Keratinocyte (primary cell): ENCODE measurements around the gene ARHGAP9. TPM values are rescaled to one million over a fixed set of nuclear protein-coding genes. Genes with fewer than 3 reads are reported as not detected.

Source experiments
- DNase-seq: peaks from one replicate; pipeline ENCODE4 v3.0.0-alpha.2; 2011; ENCODE audit warnings: low read depth, missing footprints, low spot score
- FAIRE-seq: peaks from 2 replicates; lab custom pipeline; 2011; peaks lifted over from hg19 to GRCh38; lab: Jason Lieb, UNC
- H2AFZ ChIP-seq: 2 replicates; pipeline ENCODE4 v1.6.0; 2012; ENCODE audit warnings: low read length, control low read depth, inconsistent platforms; ENCODE audit not compliant: control insufficient read depth
- H3K27ac ChIP-seq: 2 replicates; pipeline ENCODE4 v1.5.1; 2011; ENCODE audit warnings: low read length; ENCODE audit not compliant: control insufficient read depth, insufficient read depth
- H3K27me3 ChIP-seq: 3 replicates; pipeline ENCODE4 v1.6.0; 2011; ENCODE audit warnings: low read length; ENCODE audit not compliant: control insufficient read depth, insufficient read depth; ENCODE audit errors: extremely low read depth
- H3K36me3 ChIP-seq, 2 experiments: 2 replicates in 1 of 2; 3 replicates in 1 of 2; pipeline ENCODE4 v1.5.1; 2011; ENCODE audit warnings: low read length in 2 of 2, mild to moderate bottlenecking in 1 of 2; ENCODE audit not compliant: control insufficient read depth in 2 of 2, insufficient read depth in 2 of 2; ENCODE audit errors: extremely low read depth in 1 of 2
- H3K4me1 ChIP-seq: 3 replicates; pipeline ENCODE4 v1.5.1; 2011; ENCODE audit warnings: low read length; ENCODE audit not compliant: control insufficient read depth, insufficient read depth; ENCODE audit errors: extremely low read depth
- H3K4me2 ChIP-seq: 3 replicates; pipeline ENCODE4 v1.6.0; 2011; ENCODE audit warnings: low read depth, low read length; ENCODE audit not compliant: control insufficient read depth, insufficient read depth; ENCODE audit errors: extremely low read depth
- H3K4me3 ChIP-seq, 3 experiments: fragments of 200-600 bp in 1 of 3; sonication (generic) in 1 of 3; 2 replicates in 2 of 3; 3 replicates in 1 of 3; pipeline ENCODE4 v1.5.1; 2011 to 2016; ENCODE audit warnings: low read length in 3 of 3, mild to moderate bottlenecking in 3 of 3, control low read depth in 2 of 3, inconsistent platforms in 1 of 3, low read depth in 1 of 3, mixed read lengths in 1 of 3, mixed run types in 1 of 3, moderate library complexity in 1 of 3; ENCODE audit not compliant: control insufficient read depth in 2 of 3, insufficient read depth in 2 of 3; ENCODE audit errors: extremely low read depth in 1 of 3
- H3K79me2 ChIP-seq: 2 replicates; pipeline ENCODE4 v1.6.0; 2012; ENCODE audit warnings: low read length; ENCODE audit not compliant: control insufficient read depth, insufficient read depth
- H3K9ac ChIP-seq: 3 replicates; pipeline ENCODE4 v1.6.0; 2011; ENCODE audit warnings: low read length; ENCODE audit not compliant: control insufficient read depth, insufficient read depth; ENCODE audit errors: extremely low read depth
- H3K9me1 ChIP-seq: 3 replicates; pipeline ENCODE4 v1.6.0; 2011; ENCODE audit warnings: low read length; ENCODE audit not compliant: control insufficient read depth, insufficient read depth; ENCODE audit errors: extremely low read depth
- H3K9me3 ChIP-seq: 2 replicates; pipeline ENCODE4 v1.5.1; 2012; ENCODE audit warnings: low read depth, low read length; ENCODE audit not compliant: control insufficient read depth
- H4K20me1 ChIP-seq: 3 replicates; pipeline ENCODE4 v1.6.0; 2011; ENCODE audit warnings: low read length; ENCODE audit not compliant: control insufficient read depth, insufficient read depth; ENCODE audit errors: extremely low read depth
- EZH2 ChIP-seq: IDR thresholded peaks from one replicate; pipeline ENCODE4 v1.6.1; 2012; ENCODE audit warnings: inconsistent platforms, mild to moderate bottlenecking, low read length, moderate library complexity
- dilution Hi-C: fragments of 300-500 bp; cut with MboI; formaldehyde crosslinking; loops from one replicate; pipeline ENCODE4 v1.7.0; 2020; ENCODE audit warnings: low sequenced_read_pairs; ENCODE audit not compliant: extremely low pct_ligation_motif_present
- polyA plus RNA-seq, 5 experiments: library from polyadenylated mRNA; depleted of rRNA in 3 of 5; stranded (reverse) in 3 of 5; stranded (forward) in 1 of 5; unstranded in 1 of 5; fragments of >200 nt; gene quantifications; 1 replicate in 1 of 5; 2 replicates in 3 of 5; 3 replicates in 1 of 5; pipeline versions ENCODE4 v1.2.1 to v1.2.3, GENCODE V29; 2011 to 2012; ENCODE audit warnings: missing spikeins in 2 of 5, low read depth in 1 of 5, low replicate concordance in 1 of 5
- TF ChIP-seq, protein P1 (sequence below), 3 experiments: IDR thresholded peaks in 1 of 3; conservative IDR thresholded peaks in 1 of 3; optimal IDR thresholded peaks in 1 of 3; 2 replicates in 2 of 3; 3 replicates in 1 of 3; pipeline versions ENCODE3 to v1.5.1; 2011; ENCODE audit warnings: low read length in 3 of 3, mild to moderate bottlenecking in 3 of 3, moderate library complexity in 2 of 3, control low read depth in 1 of 3, inconsistent platforms in 1 of 3; ENCODE audit not compliant: insufficient read depth in 2 of 3; ENCODE audit errors: extremely low read depth in 1 of 3

ARHGAP9 gene
- polyA plus RNA-seq, 1 donor (not counting 4 experiments of a cell fraction or from before 2014, with no cell fraction given) = not detected

DNA sequence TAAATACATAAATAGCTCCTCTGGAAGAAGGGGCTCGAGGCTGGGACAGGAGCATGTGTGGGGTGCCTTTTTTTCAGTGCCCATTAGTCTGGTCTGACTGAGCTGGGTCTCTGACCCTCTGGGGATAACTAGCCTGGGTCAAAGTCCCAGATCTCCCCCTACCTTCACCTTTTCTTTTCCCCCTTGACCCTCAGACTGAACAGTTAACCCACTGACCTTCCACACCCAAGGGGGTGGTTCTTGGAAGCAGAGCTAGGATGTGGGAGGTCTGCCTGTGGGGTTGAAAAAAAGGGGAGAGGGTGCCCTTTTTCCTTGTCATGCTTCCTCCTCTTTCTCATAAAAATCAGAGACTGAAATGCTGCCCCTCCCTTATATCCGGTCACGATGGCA lies 21.0 kb downstream of the ARHGAP9 start:
- H4K20me1 ChIP-seq = no peaks in the 10 kb centered on the region
- H3K9ac ChIP-seq = peak overlapping the region; percentile 76
- H3K4me1 ChIP-seq = peaks cover 44% of the 10 kb centered on the region
- dilution Hi-C loops = no loop called here
- FAIRE-seq (no peak), DNase-seq (no peak)
- H3K79me2 ChIP-seq = no peaks in the 10 kb centered on the region
- peaks cover 12% of the 10 kb centered on the region for H3K27me3 ChIP-seq
- no peaks in the 10 kb centered on the region for H3K36me3 ChIP-seq
- no peak for TF ChIP-seq EZH2
- TF ChIP-seq, protein P1, sequence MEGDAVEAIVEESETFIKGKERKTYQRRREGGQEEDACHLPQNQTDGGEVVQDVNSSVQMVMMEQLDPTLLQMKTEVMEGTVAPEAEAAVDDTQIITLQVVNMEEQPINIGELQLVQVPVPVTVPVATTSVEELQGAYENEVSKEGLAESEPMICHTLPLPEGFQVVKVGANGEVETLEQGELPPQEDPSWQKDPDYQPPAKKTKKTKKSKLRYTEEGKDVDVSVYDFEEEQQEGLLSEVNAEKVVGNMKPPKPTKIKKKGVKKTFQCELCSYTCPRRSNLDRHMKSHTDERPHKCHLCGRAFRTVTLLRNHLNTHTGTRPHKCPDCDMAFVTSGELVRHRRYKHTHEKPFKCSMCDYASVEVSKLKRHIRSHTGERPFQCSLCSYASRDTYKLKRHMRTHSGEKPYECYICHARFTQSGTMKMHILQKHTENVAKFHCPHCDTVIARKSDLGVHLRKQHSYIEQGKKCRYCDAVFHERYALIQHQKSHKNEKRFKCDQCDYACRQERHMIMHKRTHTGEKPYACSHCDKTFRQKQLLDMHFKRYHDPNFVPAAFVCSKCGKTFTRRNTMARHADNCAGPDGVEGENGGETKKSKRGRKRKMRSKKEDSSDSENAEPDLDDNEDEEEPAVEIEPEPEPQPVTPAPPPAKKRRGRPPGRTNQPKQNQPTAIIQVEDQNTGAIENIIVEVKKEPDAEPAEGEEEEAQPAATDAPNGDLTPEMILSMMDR (optimal IDR thresholded peaks at IDR 0.05 in 1 of 3, IDR thresholded peaks at IDR 0.05 in 1 of 3, conservative IDR thresholded peaks at IDR 0.05 in 1 of 3; ENCODE audit: extremely low read depth in 1 of 3, insufficient read depth in 2 of 3, low read length in 3 of 3) = no peak
- H3K4me2 ChIP-seq = peak overlapping the region; percentile 93
- no peaks in the 10 kb centered on the region for H3K9me1 ChIP-seq
- no peaks in the 10 kb centered on the region for H3K9me3 ChIP-seq
- H3K27ac ChIP-seq = peak overlapping the region; percentile 91
- H2AFZ ChIP-seq = peak overlapping the region; percentile 97
- H3K4me3 ChIP-seq = peak overlapping the region; percentile 50 to 96 (median 94)

- no peak overlapping the region for H3K4me2 ChIP-seq
- no peak overlapping the region for H3K27ac ChIP-seq
- H3K9ac ChIP-seq = no peak overlapping the region
- no peak overlapping the region for H3K4me3 ChIP-seq
- TF ChIP-seq EZH2 = no peak
- TF ChIP-seq, protein P1 (optimal IDR thresholded peaks at IDR 0.05 in 1 of 3, IDR thresholded peaks at IDR 0.05 in 1 of 3, conservative IDR thresholded peaks at IDR 0.05 in 1 of 3; ENCODE audit: extremely low read depth in 1 of 3, insufficient read depth in 2 of 3, low read length in 3 of 3) = no peak
- dilution Hi-C loops = no loop called here
- DNase-seq = no peak
- H2AFZ ChIP-seq = no peak overlapping the region
- H3K4me1 ChIP-seq = peaks cover 40% of the 10 kb centered on the region
- no peaks in the 10 kb centered on the region for H3K79me2 ChIP-seq
- H3K9me1 ChIP-seq = no peaks in the 10 kb centered on the region
- H3K9me3 ChIP-seq = no peaks in the 10 kb centered on the region
- FAIRE-seq = no peak
- peaks cover 10% of the 10 kb centered on the region for H3K27me3 ChIP-seq
- H4K20me1 ChIP-seq = no peaks in the 10 kb centered on the region
- no peaks in the 10 kb centered on the region for H3K36me3 ChIP-seq
Measured at GRCh38 chr12:57456737-57457490, 22.8 kb downstream of the ARHGAP9 start.
